ENCODE results near the gene ZNF618. TPM values are rescaled to one million over a fixed set of nuclear protein-coding genes. Genes with fewer than 3 reads are reported as not detected.

ZNF618 gene
- total RNA-seq, 2 donors from 2014 or later, result 1.4 to 3.0 TPM

DNA sequence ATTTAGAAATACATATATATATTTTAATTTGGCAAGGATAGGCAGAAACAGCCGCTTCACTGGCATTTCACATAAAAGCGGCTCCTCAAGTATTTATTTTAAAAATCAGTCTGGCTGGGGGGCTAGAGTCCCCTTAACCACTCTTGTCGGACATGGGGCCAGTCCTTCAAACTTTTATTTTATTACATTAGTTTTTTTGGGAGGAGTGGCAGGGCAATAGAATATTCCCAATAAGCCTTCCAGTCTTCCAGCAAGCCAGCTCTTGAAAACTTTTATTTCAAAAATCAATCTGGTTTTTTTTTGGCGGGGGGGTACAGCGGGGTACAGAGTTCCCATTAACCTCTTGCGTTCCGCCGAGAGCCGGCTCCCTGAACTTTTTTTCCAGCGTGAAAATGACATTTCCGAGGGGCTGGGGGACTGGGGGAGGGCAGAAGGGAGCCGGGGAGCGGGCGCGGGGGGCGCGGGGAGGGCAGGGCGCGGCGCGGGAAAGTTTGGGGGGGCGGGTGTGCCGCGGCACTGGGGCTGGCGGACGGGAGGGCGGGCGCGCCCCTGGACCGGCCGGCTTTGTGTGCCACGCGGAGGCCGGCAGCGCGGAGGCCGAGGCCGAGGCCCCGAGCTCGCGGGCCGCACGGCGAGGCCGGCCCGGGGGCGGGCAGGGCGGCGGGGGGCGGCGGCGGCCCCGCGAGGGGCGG lies 504 bp upstream of the ZNF618 start:
- DNase-seq (ENCODE audit: low spot score), result no peak
- Histone ChIP-seq H3K36me3 (no peaks in the 10 kb centered on the region), H3K4me3 (peak overlapping the region; percentile 37 to 51), H3K4me1 (peaks cover 0 to 7% of the 10 kb centered on the region in 2 donors), H3K27me3 (no peaks in the 10 kb centered on the region), H3K9me3 (no peaks in the 10 kb centered on the region), H3K27ac (no peak overlapping the region)
- TF ChIP-seq, protein P1, sequence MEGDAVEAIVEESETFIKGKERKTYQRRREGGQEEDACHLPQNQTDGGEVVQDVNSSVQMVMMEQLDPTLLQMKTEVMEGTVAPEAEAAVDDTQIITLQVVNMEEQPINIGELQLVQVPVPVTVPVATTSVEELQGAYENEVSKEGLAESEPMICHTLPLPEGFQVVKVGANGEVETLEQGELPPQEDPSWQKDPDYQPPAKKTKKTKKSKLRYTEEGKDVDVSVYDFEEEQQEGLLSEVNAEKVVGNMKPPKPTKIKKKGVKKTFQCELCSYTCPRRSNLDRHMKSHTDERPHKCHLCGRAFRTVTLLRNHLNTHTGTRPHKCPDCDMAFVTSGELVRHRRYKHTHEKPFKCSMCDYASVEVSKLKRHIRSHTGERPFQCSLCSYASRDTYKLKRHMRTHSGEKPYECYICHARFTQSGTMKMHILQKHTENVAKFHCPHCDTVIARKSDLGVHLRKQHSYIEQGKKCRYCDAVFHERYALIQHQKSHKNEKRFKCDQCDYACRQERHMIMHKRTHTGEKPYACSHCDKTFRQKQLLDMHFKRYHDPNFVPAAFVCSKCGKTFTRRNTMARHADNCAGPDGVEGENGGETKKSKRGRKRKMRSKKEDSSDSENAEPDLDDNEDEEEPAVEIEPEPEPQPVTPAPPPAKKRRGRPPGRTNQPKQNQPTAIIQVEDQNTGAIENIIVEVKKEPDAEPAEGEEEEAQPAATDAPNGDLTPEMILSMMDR (IDR thresholded peaks at IDR 0.05), result no peak

- no peak for DNase-seq (ENCODE audit: low spot score)
- no peaks in the 10 kb centered on the region for H3K9me3 ChIP-seq
- H3K27me3 ChIP-seq, result no peaks in the 10 kb centered on the region
- H3K4me3 ChIP-seq, result peak overlapping the region; percentile 78 to 93
- no peaks in the 10 kb centered on the region for H3K36me3 ChIP-seq
- TF ChIP-seq, protein P1 (IDR thresholded peaks at IDR 0.05), result peak in 1 of 2 donors; percentile 13
- H3K4me1 ChIP-seq, result peaks cover 0 to 7% of the 10 kb centered on the region in 2 donors
- peak overlapping the region; percentile 63 to 72 for H3K27ac ChIP-seq
Observed at GRCh38 chr9:113876993-113877368, 872 bp downstream of the ZNF618 start.

DNA sequence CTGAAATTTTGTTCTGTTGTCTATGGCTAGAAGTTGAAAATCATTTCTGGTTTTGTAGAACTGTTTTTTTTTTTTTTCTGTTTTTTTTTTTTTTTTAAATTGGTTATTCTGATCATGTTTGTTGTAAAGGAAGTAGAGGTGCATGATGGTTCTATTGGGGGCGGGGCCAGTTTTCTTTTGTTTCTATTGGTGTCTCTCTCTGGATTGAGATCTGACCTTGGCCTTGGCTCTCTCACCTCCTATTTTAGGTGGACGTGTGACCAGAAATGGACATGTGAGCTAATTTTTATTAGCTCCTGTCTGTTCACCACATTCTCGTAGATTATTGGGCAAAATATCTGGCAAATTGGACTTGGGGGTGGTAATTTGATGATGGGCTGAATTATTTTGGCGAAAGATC lies 3.2 kb downstream of the ZNF618 start:
- DNase-seq (ENCODE audit: low spot score), result no peak
- TF ChIP-seq, protein P1 (IDR thresholded peaks at IDR 0.05), result no peak
- no peak overlapping the region for H3K27ac ChIP-seq

GRCh38 chr9:113879911-113880310 lies 3.8 kb downstream of the ZNF618 start:
- no peak overlapping the region for H3K27ac ChIP-seq
- H3K4me1 ChIP-seq, result peaks cover 0 to 7% of the 10 kb centered on the region in 2 donors
- no peak for DNase-seq (ENCODE audit: low spot score)
- H3K4me3 ChIP-seq, result peak overlapping the region in 1 of 2 donors; percentile 12
- H3K36me3 ChIP-seq, result no peaks in the 10 kb centered on the region
- no peaks in the 10 kb centered on the region for H3K27me3 ChIP-seq
- TF ChIP-seq, protein P1 (IDR thresholded peaks at IDR 0.05), result no peak
- H3K9me3 ChIP-seq, result no peaks in the 10 kb centered on the region

More for the DNA sequence above, 3.2 kb downstream of the ZNF618 start:
- no peaks in the 10 kb centered on the region for H3K36me3 ChIP-seq
- peaks cover 0 to 7% of the 10 kb centered on the region in 2 donors for H3K4me1 ChIP-seq
- no peaks in the 10 kb centered on the region for H3K27me3 ChIP-seq
- H3K9me3 ChIP-seq, result no peaks in the 10 kb centered on the region
- peak overlapping the region in 1 of 2 donors; percentile 12 for H3K4me3 ChIP-seq

DNA sequence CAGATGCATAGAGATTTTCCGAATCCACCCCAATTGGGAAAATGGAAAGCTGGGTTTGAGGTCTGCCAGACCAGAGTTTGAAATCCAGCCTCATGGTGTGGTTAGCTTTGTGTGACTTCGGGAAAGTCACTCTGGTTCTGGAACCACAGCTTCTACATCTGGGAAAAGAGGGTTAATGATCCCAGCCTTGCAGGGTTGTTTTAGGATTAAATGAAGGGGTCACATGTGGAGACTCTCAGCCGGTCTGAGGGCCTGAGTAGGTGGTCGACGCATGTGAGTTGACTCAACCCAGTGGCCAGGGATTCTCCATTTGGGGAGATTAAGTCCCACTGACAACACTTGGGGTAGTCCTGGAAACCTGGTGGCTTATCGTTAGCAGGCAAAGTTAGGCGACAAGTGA lies 6.1 kb downstream of the ZNF618 start:
- TF ChIP-seq, protein P1 (IDR thresholded peaks at IDR 0.05), result no peak

More for the DNA sequence above, 6.1 kb downstream of the ZNF618 start:
- Histone ChIP-seq H3K4me3 (no peak overlapping the region), H3K4me1 (peaks cover 0 to 23% of the 10 kb centered on the region in 2 donors), H3K36me3 (no peaks in the 10 kb centered on the region), H3K27ac (no peak overlapping the region), H3K9me3 (no peaks in the 10 kb centered on the region), H3K27me3 (no peaks in the 10 kb centered on the region)
- no peak for DNase-seq (ENCODE audit: low spot score)
